Liver (tissue), 3 donors: ENCODE results near the gene TIE1.

ENCODE experiments used
- ATF3 ChIP-seq: IDR thresholded peaks from 2 replicates; pipeline ENCODE4 v1.6.1; 2016; ENCODE audit warnings: antibody characterized with exemption
- CTCF ChIP-seq: fragments of 150-350 bp; IDR thresholded peaks from 2 replicates; pipeline ENCODE4 v1.5.1; 2017; ENCODE audit warnings: improper control_type of control experiment, low read depth, low read length; ENCODE audit not compliant: missing input control
- EGR1 ChIP-seq, 2 donors: IDR thresholded peaks; 2 replicates each; pipeline ENCODE4 v1.6.1; 2016 to 2018; ENCODE audit warnings: antibody characterized with exemption in 2 of 2, low read depth in 2 of 2
- FOXA1 ChIP-seq: IDR thresholded peaks from 2 replicates; pipeline ENCODE4 v1.6.1; 2016; ENCODE audit warnings: antibody characterized with exemption
- GABPA ChIP-seq, 2 donors: IDR thresholded peaks in 1 of 2; conservative IDR thresholded peaks in 1 of 2; 2 replicates each; pipeline ENCODE4 v1.6.1; 2016; ENCODE audit warnings: antibody characterized with exemption in 2 of 2, mild to moderate bottlenecking in 1 of 2, moderate library complexity in 1 of 2
- JUND ChIP-seq, 2 donors: IDR thresholded peaks; 2 replicates each; pipeline ENCODE4 v1.6.1; 2016; ENCODE audit warnings: antibody characterized with exemption in 2 of 2
- RAD21 ChIP-seq, 2 donors: IDR thresholded peaks; 2 replicates each; pipeline ENCODE4 v1.6.1; 2016; ENCODE audit warnings: antibody characterized with exemption in 2 of 2, mild to moderate bottlenecking in 2 of 2
- RXRA ChIP-seq, 2 donors: IDR thresholded peaks; 2 replicates each; pipeline ENCODE4 v1.6.1; 2017 to 2018; ENCODE audit warnings: antibody characterized with exemption in 2 of 2, mild to moderate bottlenecking in 1 of 2
- SP1 ChIP-seq: IDR thresholded peaks from 2 replicates; pipeline ENCODE4 v1.6.1; 2018; ENCODE audit warnings: antibody characterized with exemption, mild to moderate bottlenecking
- TAF1 ChIP-seq: conservative IDR thresholded peaks from 2 replicates; pipeline ENCODE4 v1.6.1; 2016; ENCODE audit warnings: antibody characterized with exemption, mild to moderate bottlenecking
- YY1 ChIP-seq: IDR thresholded peaks from 2 replicates; pipeline ENCODE4 v1.6.1; 2016; ENCODE audit warnings: antibody characterized with exemption, mild to moderate bottlenecking
- ZBTB33 ChIP-seq: IDR thresholded peaks from 2 replicates; pipeline ENCODE4 v1.6.1; 2016; ENCODE audit warnings: antibody characterized with exemption
- TF ChIP-seq, protein P1 (sequence below): IDR thresholded peaks from 2 replicates; pipeline ENCODE4 v1.6.1; 2016; ENCODE audit warnings: antibody characterized with exemption
- TF ChIP-seq, protein P2 (sequence below): IDR thresholded peaks from 2 replicates; pipeline ENCODE4 v1.6.1; 2016; ENCODE audit warnings: antibody characterized with exemption, mild to moderate bottlenecking
- donor health status: healthy.
- donor health status: healthy.

GRCh38 chr1:43315963-43316737 is 15.4 kb downstream of the TIE1 start:
- TF ChIP-seq JUND (IDR thresholded peaks at IDR 0.05) = no peak
- no peak for TF ChIP-seq CTCF
- TF ChIP-seq, protein P1, sequence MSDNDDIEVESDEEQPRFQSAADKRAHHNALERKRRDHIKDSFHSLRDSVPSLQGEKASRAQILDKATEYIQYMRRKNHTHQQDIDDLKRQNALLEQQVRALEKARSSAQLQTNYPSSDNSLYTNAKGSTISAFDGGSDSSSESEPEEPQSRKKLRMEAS = no peak
- TF ChIP-seq, protein P2, sequence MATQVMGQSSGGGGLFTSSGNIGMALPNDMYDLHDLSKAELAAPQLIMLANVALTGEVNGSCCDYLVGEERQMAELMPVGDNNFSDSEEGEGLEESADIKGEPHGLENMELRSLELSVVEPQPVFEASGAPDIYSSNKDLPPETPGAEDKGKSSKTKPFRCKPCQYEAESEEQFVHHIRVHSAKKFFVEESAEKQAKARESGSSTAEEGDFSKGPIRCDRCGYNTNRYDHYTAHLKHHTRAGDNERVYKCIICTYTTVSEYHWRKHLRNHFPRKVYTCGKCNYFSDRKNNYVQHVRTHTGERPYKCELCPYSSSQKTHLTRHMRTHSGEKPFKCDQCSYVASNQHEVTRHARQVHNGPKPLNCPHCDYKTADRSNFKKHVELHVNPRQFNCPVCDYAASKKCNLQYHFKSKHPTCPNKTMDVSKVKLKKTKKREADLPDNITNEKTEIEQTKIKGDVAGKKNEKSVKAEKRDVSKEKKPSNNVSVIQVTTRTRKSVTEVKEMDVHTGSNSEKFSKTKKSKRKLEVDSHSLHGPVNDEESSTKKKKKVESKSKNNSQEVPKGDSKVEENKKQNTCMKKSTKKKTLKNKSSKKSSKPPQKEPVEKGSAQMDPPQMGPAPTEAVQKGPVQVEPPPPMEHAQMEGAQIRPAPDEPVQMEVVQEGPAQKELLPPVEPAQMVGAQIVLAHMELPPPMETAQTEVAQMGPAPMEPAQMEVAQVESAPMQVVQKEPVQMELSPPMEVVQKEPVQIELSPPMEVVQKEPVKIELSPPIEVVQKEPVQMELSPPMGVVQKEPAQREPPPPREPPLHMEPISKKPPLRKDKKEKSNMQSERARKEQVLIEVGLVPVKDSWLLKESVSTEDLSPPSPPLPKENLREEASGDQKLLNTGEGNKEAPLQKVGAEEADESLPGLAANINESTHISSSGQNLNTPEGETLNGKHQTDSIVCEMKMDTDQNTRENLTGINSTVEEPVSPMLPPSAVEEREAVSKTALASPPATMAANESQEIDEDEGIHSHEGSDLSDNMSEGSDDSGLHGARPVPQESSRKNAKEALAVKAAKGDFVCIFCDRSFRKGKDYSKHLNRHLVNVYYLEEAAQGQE = no peak
- TF ChIP-seq FOXA1 = no peak
- no peak for TF ChIP-seq YY1
- no peak for TF ChIP-seq ZBTB33
- TF ChIP-seq SP1 = no peak
- no peak for TF ChIP-seq RAD21 (IDR thresholded peaks at IDR 0.05)
- no peak for TF ChIP-seq GABPA (IDR thresholded peaks at IDR 0.05 in 1 of 2, conservative IDR thresholded peaks at IDR 0.05 in 1 of 2)
- no peak for TF ChIP-seq EGR1 (IDR thresholded peaks at IDR 0.05; ENCODE audit: low read depth in 2 of 2)
- no peak for TF ChIP-seq ATF3
- TF ChIP-seq TAF1 = no peak
- TF ChIP-seq RXRA (IDR thresholded peaks at IDR 0.05) = no peak
